HepG2 (cell line): Measurements from ENCODE around the gene KBTBD3. TPM values are rescaled to one million over a fixed set of nuclear protein-coding genes. Genes with fewer than 3 reads are reported as not detected.
A peak's percentile ranks its signal among the peaks of the same experiment; 100 is the strongest.

Source experiments
- ATAC-seq: fragments of 200-7000 bp; cut with Tn5 transposase; 3 replicates; pipeline ENCODE4 v1.9.1; 2020; ENCODE audit warnings: mild to moderate bottlenecking, moderate library complexity
- Bru-seq: library from RNA; stranded (reverse); fragments of 400-500 nt; gene quantifications from one replicate; lab custom pipeline; 2021; lab: Mats Ljungman, UMichigan
- BruChase-seq, 2 experiments: library from RNA; stranded (reverse); fragments of 400-500 nt; gene quantifications; one replicate each; lab custom pipeline; 2021; lab: Mats Ljungman, UMichigan
- BruUV-seq: library from RNA; stranded (reverse); fragments of 400-500 nt; replicated peaks from 2 replicates; lab custom pipeline; 2021; lab: Mats Ljungman, UMichigan
- CTCF ChIA-PET: fragments of 300-600 bp; formaldehyde crosslinking; extraction: SDS; loops from one replicate; lab custom pipeline; 2021; ENCODE audit warnings: low total read pairs, inconsistent platforms, low intra/inter-chr PET ratio; lab: Yijun Ruan, JAX
- POLR2A ChIA-PET: fragments of 350-600 bp; sonication (Branson Sonifier 250); formaldehyde crosslinking; loops from one replicate; lab custom pipeline; 2020; ENCODE audit warnings: antibody characterized with exemption, inconsistent platforms; lab: Yijun Ruan, JAX
- DNase-seq: peaks from one replicate; pipeline ENCODE4 v3.0.0-alpha.2; 2015; ENCODE audit warnings: low spot score
- FAIRE-seq: peaks from 3 replicates; lab custom pipeline; 2011; peaks lifted over from hg19 to GRCh38; lab: Jason Lieb, UNC
- H2AFZ ChIP-seq: one replicate; pipeline ENCODE4 v1.6.1; 2011; ENCODE audit warnings: low read length, inconsistent platforms
- H3K27ac ChIP-seq: fragments of 300-600 bp; 3 replicates; pipeline ENCODE4 v1.8.0; 2011; ENCODE audit warnings: mixed run types, mild to moderate bottlenecking, mixed read lengths, low read length, inconsistent platforms; ENCODE audit not compliant: insufficient read depth; ENCODE audit errors: extremely low read length
- H3K27me3 ChIP-seq, 2 experiments: fragments of 200-600 bp in 1 of 2; 2 replicates in 1 of 2; 3 replicates in 1 of 2; pipeline versions ENCODE4 v1.6.0 to v1.8.0; 2011; ENCODE audit warnings: low read length in 2 of 2, mild to moderate bottlenecking in 2 of 2, moderate library complexity in 2 of 2, inconsistent platforms in 1 of 2; ENCODE audit not compliant: insufficient read depth in 2 of 2, control insufficient read depth in 1 of 2
- H3K36me3 ChIP-seq, 2 experiments: fragments of 200-600 bp in 1 of 2; replicated peaks in 1 of 2; 2 replicates in 1 of 2; 3 replicates in 1 of 2; pipeline versions ENCODE4 v1.5.1 to v1.8.0; 2011; ENCODE audit warnings: low read length in 2 of 2, inconsistent platforms in 1 of 2; ENCODE audit not compliant: insufficient read depth in 2 of 2, control insufficient read depth in 1 of 2
- H3K4me1 ChIP-seq: 2 replicates; pipeline ENCODE4 v1.5.1; 2012; ENCODE audit warnings: low read length, inconsistent platforms; ENCODE audit not compliant: insufficient read depth
- H3K4me2 ChIP-seq: 2 replicates; pipeline ENCODE4 v1.6.0; 2011; ENCODE audit warnings: low read depth, low read length, inconsistent platforms
- H3K4me3 ChIP-seq, 3 experiments: fragments of 200-600 bp in 1 of 3; sonication (generic), shearing (Covaris generic) in 1 of 3; replicated peaks in 1 of 3; 2 replicates each; pipeline ENCODE4 v1.5.1; 2011 to 2016; ENCODE audit warnings: low read length in 3 of 3, inconsistent platforms in 2 of 3, low read depth in 2 of 3, mild to moderate bottlenecking in 2 of 3, control low read depth in 1 of 3, mixed read lengths in 1 of 3; ENCODE audit not compliant: insufficient read depth in 1 of 3
- H3K79me2 ChIP-seq: one replicate; pipeline ENCODE4 v1.6.1; 2011; ENCODE audit warnings: low read length, inconsistent platforms; ENCODE audit not compliant: insufficient read depth
- H3K9ac ChIP-seq: 2 replicates; pipeline ENCODE4 v1.6.0; 2011; ENCODE audit warnings: mild to moderate bottlenecking, low read depth, low read length, inconsistent platforms; ENCODE audit not compliant: insufficient read depth
- H3K9me3 ChIP-seq: 2 replicates; pipeline ENCODE4 v1.5.1; 2012; ENCODE audit warnings: mild to moderate bottlenecking, low read length
- H4K20me1 ChIP-seq: 2 replicates; pipeline ENCODE4 v1.6.0; 2011; ENCODE audit warnings: inconsistent platforms, mild to moderate bottlenecking, low read length, moderate library complexity; ENCODE audit not compliant: insufficient read depth
- ARNTL ChIP-seq: sonication (generic); formaldehyde crosslinking; IDR thresholded peaks from 2 replicates; pipeline ENCODE4 v1.4.0; 2020; ENCODE audit warnings: mild to moderate bottlenecking, missing genetic modification reagents
- HDAC1 ChIP-seq: sonication (generic); formaldehyde crosslinking; IDR thresholded peaks from 2 replicates; pipeline ENCODE4 v1.5.1; 2020; ENCODE audit warnings: mild to moderate bottlenecking, missing genetic modification reagents
- RBM39 ChIP-seq: fragments of 200-400 bp; formaldehyde crosslinking; IDR thresholded peaks from one replicate; pipeline ENCODE4 v1.6.1; 2018; ENCODE audit warnings: antibody characterized with exemption, mild to moderate bottlenecking, low read depth, low read length; ENCODE audit not compliant: poor library complexity, severe bottlenecking
- WGBS: methylation state at CpG from one replicate; pipeline ENCODE4 v1.1.6; 2017; ENCODE audit warnings: low lambda C conversion rate; 5-methylcytosine and 5-hydroxymethylcytosine counted together
- in situ Hi-C: cut with HindIII; loops from 2 replicates; pipeline ENCODE4 v1.10.0; 2017; ENCODE audit warnings: low pct_unique_long_range_greater_than_20kb; ENCODE audit not compliant: extremely low pct_ligation_motif_present
- intact Hi-C: fragments of 100-400 bp; cut with micrococcal nuclease; formaldehyde crosslinking; loops from one replicate; pipeline ENCODE4 v1.10.0; 2022; ENCODE audit not compliant: unreplicated experiment
- long read RNA-seq, 2 experiments: library from RNA in 1 of 2; library from polyadenylated mRNA in 1 of 2; stranded (forward) in 1 of 2; unstranded in 1 of 2; transcript quantifications; one replicate each; pipeline ENCODE4 v2.0.0, GENCODE V29; 2019 to 2022
- polyA minus RNA-seq, 3 experiments: library from RNA; depleted of rRNA, polyadenylated mRNA; stranded (reverse); fragments of >200 nt; gene quantifications; 2 replicates each; pipeline ENCODE4 v1.2.3, GENCODE V29; 2011; ENCODE audit warnings: low replicate concordance in 1 of 3
- polyA plus RNA-seq, 8 experiments: library from polyadenylated mRNA; depleted of rRNA in 3 of 8; stranded (reverse) in 7 of 8; unstranded in 1 of 8; fragments of >200 nt; fragmentation: Illumina TruSeq in 4 of 8; extraction: Trizol in 4 of 8; gene quantifications; 2 replicates each; pipeline versions ENCODE4 v1.2.1 to v1.2.3, GENCODE V29; 2011 to 2016; ENCODE audit warnings: low read depth in 4 of 8, missing spikeins in 1 of 8, mixed read lengths in 1 of 8; ENCODE audit not compliant: insufficient read depth in 1 of 8
- total RNA-seq, 5 experiments: library from RNA; depleted of rRNA; stranded (reverse); fragments of >200 nt; fragmentation: Illumina TruSeq; extraction: Trizol; gene quantifications; 2 replicates each; pipeline ENCODE4 v1.2.3, GENCODE V29; 2016; ENCODE audit warnings: low read depth in 1 of 5
- TF ChIP-seq, protein P1 (sequence below): sonication (generic); formaldehyde crosslinking; IDR thresholded peaks from 2 replicates; pipeline ENCODE4 v1.4.0; 2020; ENCODE audit warnings: missing genetic modification reagents, borderline replicate concordance
- TF ChIP-seq, protein P2 (sequence below): sonication (generic); formaldehyde crosslinking; conservative IDR thresholded peaks from 2 replicates; pipeline ENCODE4 v1.4.0; 2020; ENCODE audit warnings: mild to moderate bottlenecking, missing genetic modification reagents, moderate library complexity

The KBTBD3 gene, protein sequence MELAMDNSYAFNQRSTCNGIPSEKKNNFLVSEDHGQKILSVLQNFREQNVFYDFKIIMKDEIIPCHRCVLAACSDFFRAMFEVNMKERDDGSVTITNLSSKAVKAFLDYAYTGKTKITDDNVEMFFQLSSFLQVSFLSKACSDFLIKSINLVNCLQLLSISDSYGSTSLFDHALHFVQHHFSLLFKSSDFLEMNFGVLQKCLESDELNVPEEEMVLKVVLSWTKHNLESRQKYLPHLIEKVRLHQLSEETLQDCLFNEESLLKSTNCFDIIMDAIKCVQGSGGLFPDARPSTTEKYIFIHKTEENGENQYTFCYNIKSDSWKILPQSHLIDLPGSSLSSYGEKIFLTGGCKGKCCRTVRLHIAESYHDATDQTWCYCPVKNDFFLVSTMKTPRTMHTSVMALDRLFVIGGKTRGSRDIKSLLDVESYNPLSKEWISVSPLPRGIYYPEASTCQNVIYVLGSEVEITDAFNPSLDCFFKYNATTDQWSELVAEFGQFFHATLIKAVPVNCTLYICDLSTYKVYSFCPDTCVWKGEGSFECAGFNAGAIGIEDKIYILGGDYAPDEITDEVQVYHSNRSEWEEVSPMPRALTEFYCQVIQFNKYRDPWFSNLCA
- total RNA-seq (2016; rRNA removed; fragmentation: Illumina TruSeq; extraction: Trizol): 1.7 and 1.8 TPM in 2 replicates
- total RNA-seq (2016; cell fraction: cytosol; rRNA removed; fragmentation: Illumina TruSeq; extraction: Trizol; ENCODE audit: low read depth): 0.20 and 1.8 TPM in 2 replicates
- 2.7 and 4.4 TPM in 2 replicates for total RNA-seq (2016; cell fraction: insoluble cytoplasmic fraction; rRNA removed; fragmentation: Illumina TruSeq; extraction: Trizol)
- 2.0 and 2.1 TPM in 2 replicates for total RNA-seq (2016; cell fraction: membrane; rRNA removed; fragmentation: Illumina TruSeq; extraction: Trizol)
- 3.1 and 4.8 TPM in 2 replicates for total RNA-seq (2016; cell fraction: nucleus; rRNA removed; fragmentation: Illumina TruSeq; extraction: Trizol)
- 5.9 and 7.4 TPM in 2 replicates for polyA plus RNA-seq (2011; rRNA removed)
- polyA plus RNA-seq (2011; cell fraction: cytosol; rRNA removed): 1.1 and 1.7 TPM in 2 replicates
- 0.92 and 2.1 TPM in 2 replicates for polyA plus RNA-seq (2011; cell fraction: nucleus; rRNA removed)
- polyA plus RNA-seq (2012): 2.2 and 3.0 TPM in 2 replicates
- 1.2 and 1.6 TPM in 2 replicates for polyA plus RNA-seq (2016; cell fraction: cytosol; fragmentation: Illumina TruSeq; extraction: Trizol; ENCODE audit: low read depth)
- polyA plus RNA-seq (2016; cell fraction: insoluble cytoplasmic fraction; fragmentation: Illumina TruSeq; extraction: Trizol; ENCODE audit: low read depth): 3.0 and 4.3 TPM in 2 replicates
- polyA plus RNA-seq (2016; cell fraction: membrane; fragmentation: Illumina TruSeq; extraction: Trizol; ENCODE audit: low read depth): 1.4 and 2.3 TPM in 2 replicates
- 1.8 and 3.8 TPM in 2 replicates for polyA plus RNA-seq (2016; cell fraction: nucleus; fragmentation: Illumina TruSeq; extraction: Trizol; ENCODE audit: insufficient read depth, low read depth)
- 2.0 and 3.6 TPM in 2 replicates for polyA minus RNA-seq (2011; rRNA and poly(A)+ RNA removed; ENCODE audit: low replicate concordance)
- polyA minus RNA-seq (2011; cell fraction: cytosol; rRNA and poly(A)+ RNA removed): 0.44 and 1.3 TPM in 2 replicates
- 16.2 and 17.7 TPM in 2 replicates for polyA minus RNA-seq (2011; cell fraction: nucleus; rRNA and poly(A)+ RNA removed)
- percentile 51 among the genes with signal in this experiment for Bru-seq, nascent RNA
- percentile 34 among the genes with signal in this experiment for BruChase-seq, experiment 1, labeled RNA remaining after a 6-hour chase
- percentile 43 among the genes with signal in this experiment for BruChase-seq, experiment 2, labeled RNA remaining after a 2-hour chase
- long read RNA-seq, experiment 1, partial matches to known transcripts: 0 of 4 reads
- long read RNA-seq, experiment 1, other reads (novel, unspliced or antisense): 0 of 4 reads
- long read RNA-seq, experiment 2, partial matches to known transcripts: 0 of 2 reads
- long read RNA-seq, experiment 2, other reads (novel, unspliced or antisense): 1 of 2 reads

- ATAC-seq (peak; percentile 96), FAIRE-seq (peak; percentile 71), DNase-seq (peak; percentile 98)
- intact Hi-C loops: loop anchor here (1.0 to 10.0 kb wide), 3 partner anchors 55 to 1118 kb away; partner anchors contain the start of gene MSANTD4
- Histone ChIP-seq H3K9me3 (no peaks in the 10 kb centered on the region), H3K4me2 (peak within 1 kb of the TSS; percentile 83), H3K9ac (peak within 1 kb of the TSS; percentile 98), H3K36me3 (peaks cover 0 to 19% of the 10 kb centered on the region in 2 experiments; a peak in 3 of 5 replicates), H3K27ac (peak within 1 kb of the TSS; percentile 97), H3K4me3 (peak within 1 kb of the TSS; percentile 88 to 93 (median 90)), H3K27me3 (no peaks in the 10 kb centered on the region; a peak in 1 of 5 replicates), H3K4me1 (peaks cover 41% of the 10 kb centered on the region), H3K79me2 (peaks cover 38% of the 10 kb centered on the region), H2AFZ (peak within 1 kb of the TSS; percentile 61), H4K20me1 (0 out of 2 replicates have a peak, but pooled peaks cover under 1% of the 10 kb centered on the region)
- WGBS: 0% methylated on average over 14 of the region's 37 CpGs
- no TSS peak for BruUV-seq
- CTCF ChIA-PET: no interaction called here
- in situ Hi-C loops: loop anchor here (5.0 kb wide), 1 partner anchor 55 kb away; the partner anchor contains the start of gene MSANTD4
- POLR2A ChIA-PET: interaction anchor here (0.6 to 1.5 kb wide), 12 partner anchors 8 to 1381 kb away, joined by 3 to 13 read pairs (median 3); partner anchors contain the start of genes CWF19L2 and MSANTD4
- TF ChIP-seq, protein P1, sequence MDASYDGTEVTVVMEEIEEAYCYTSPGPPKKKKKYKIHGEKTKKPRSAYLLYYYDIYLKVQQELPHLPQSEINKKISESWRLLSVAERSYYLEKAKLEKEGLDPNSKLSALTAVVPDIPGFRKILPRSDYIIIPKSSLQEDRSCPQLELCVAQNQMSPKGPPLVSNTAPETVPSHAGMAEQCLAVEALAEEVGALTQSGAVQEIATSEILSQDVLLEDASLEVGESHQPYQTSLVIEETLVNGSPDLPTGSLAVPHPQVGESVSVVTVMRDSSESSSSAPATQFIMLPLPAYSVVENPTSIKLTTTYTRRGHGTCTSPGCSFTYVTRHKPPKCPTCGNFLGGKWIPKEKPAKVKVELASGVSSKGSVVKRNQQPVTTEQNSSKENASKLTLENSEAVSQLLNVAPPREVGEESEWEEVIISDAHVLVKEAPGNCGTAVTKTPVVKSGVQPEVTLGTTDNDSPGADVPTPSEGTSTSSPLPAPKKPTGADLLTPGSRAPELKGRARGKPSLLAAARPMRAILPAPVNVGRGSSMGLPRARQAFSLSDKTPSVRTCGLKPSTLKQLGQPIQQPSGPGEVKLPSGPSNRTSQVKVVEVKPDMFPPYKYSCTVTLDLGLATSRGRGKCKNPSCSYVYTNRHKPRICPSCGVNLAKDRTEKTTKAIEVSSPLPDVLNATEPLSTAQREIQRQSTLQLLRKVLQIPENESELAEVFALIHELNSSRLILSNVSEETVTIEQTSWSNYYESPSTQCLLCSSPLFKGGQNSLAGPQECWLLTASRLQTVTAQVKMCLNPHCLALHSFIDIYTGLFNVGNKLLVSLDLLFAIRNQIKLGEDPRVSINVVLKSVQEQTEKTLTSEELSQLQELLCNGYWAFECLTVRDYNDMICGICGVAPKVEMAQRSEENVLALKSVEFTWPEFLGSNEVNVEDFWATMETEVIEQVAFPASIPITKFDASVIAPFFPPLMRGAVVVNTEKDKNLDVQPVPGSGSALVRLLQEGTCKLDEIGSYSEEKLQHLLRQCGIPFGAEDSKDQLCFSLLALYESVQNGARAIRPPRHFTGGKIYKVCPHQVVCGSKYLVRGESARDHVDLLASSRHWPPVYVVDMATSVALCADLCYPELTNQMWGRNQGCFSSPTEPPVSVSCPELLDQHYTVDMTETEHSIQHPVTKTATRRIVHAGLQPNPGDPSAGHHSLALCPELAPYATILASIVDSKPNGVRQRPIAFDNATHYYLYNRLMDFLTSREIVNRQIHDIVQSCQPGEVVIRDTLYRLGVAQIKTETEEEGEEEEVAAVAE (CRISPR knock-in tag): no peak; the same call in 1 of the 2 replicates
- TF ChIP-seq, protein P2, sequence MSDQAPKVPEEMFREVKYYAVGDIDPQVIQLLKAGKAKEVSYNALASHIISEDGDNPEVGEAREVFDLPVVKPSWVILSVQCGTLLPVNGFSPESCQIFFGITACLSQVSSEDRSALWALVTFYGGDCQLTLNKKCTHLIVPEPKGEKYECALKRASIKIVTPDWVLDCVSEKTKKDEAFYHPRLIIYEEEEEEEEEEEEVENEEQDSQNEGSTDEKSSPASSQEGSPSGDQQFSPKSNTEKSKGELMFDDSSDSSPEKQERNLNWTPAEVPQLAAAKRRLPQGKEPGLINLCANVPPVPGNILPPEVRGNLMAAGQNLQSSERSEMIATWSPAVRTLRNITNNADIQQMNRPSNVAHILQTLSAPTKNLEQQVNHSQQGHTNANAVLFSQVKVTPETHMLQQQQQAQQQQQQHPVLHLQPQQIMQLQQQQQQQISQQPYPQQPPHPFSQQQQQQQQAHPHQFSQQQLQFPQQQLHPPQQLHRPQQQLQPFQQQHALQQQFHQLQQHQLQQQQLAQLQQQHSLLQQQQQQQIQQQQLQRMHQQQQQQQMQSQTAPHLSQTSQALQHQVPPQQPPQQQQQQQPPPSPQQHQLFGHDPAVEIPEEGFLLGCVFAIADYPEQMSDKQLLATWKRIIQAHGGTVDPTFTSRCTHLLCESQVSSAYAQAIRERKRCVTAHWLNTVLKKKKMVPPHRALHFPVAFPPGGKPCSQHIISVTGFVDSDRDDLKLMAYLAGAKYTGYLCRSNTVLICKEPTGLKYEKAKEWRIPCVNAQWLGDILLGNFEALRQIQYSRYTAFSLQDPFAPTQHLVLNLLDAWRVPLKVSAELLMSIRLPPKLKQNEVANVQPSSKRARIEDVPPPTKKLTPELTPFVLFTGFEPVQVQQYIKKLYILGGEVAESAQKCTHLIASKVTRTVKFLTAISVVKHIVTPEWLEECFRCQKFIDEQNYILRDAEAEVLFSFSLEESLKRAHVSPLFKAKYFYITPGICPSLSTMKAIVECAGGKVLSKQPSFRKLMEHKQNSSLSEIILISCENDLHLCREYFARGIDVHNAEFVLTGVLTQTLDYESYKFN (CRISPR knock-in tag): peak; percentile 29; the same call in 1 of the 2 replicates
- TF ChIP-seq RBM39 (peak; percentile 57), ARNTL (CRISPR knock-in tag) (peak; percentile 10; the same call in 1 of the 2 replicates), HDAC1 (no peak; the same call in 1 of the 2 replicates)
These were observed at the start of gene KBTBD3 for GRCh38 chr11:106076919-106077608. Gene KBTBD3, minus strand, starts transcription at chr11:106077347. Its CDS starts 18,250 bp downstream, at chr11:106059097.
